ENCODE data around the gene GPHA2. TPM values are rescaled to one million over a fixed set of nuclear protein-coding genes. Genes with fewer than 3 reads are reported as not detected.

GPHA2 gene
- total RNA-seq, 1 donor: not detected

- no peak overlapping the region for H3K27ac ChIP-seq (ENCODE audit: low read depth, low read length)
- no peak overlapping the region for H3K4me2 ChIP-seq (ENCODE audit: insufficient read depth, low read length)
- H3K27me3 ChIP-seq (ENCODE audit: insufficient read depth, low read length): no peaks in the 10 kb centered on the region
- H3K4me3 ChIP-seq (ENCODE audit: insufficient read depth, low read length): no peak overlapping the region
- H3K36me3 ChIP-seq (ENCODE audit: insufficient read depth, low read length): peaks cover 31% of the 10 kb centered on the region
- DNase-seq (ENCODE audit: insufficient read length, low spot score, missing footprints): no peak
- H3K9me3 ChIP-seq (ENCODE audit: low read depth, low read length): no peaks in the 10 kb centered on the region
- peaks cover 11% of the 10 kb centered on the region for H3K4me1 ChIP-seq (ENCODE audit: insufficient read depth, low read length)
- no peaks in the 10 kb centered on the region for H4K20me1 ChIP-seq (ENCODE audit: insufficient read depth, low read length)
- H3K79me2 ChIP-seq (ENCODE audit: insufficient read depth, low read length): peaks cover 19% of the 10 kb centered on the region
- TF ChIP-seq CTCF (IDR thresholded peaks at IDR 0.05; ENCODE audit: extremely low read depth, low read depth, low read length): no peak
- H2AFZ ChIP-seq (ENCODE audit: low read length): no peak overlapping the region
These were observed 24.0 kb downstream of the GPHA2 start for GRCh38 chr11:64911689-64912088.

GRCh38 chr11:64911142-64911541 lies 24.6 kb downstream of the GPHA2 start:
- DNase-seq (ENCODE audit: insufficient read length, low spot score, missing footprints): peak; percentile 80
- no peak for TF ChIP-seq CTCF (IDR thresholded peaks at IDR 0.05; ENCODE audit: extremely low read depth, low read depth, low read length)
- peaks cover 31% of the 10 kb centered on the region for H3K36me3 ChIP-seq (ENCODE audit: insufficient read depth, low read length)

GRCh38 chr11:64910451-64911093 lies 25.1 kb downstream of the GPHA2 start:
- no peak for TF ChIP-seq CTCF (IDR thresholded peaks at IDR 0.05; ENCODE audit: extremely low read depth, low read depth, low read length)
- DNase-seq (ENCODE audit: insufficient read length, low spot score, missing footprints): no peak
- Histone ChIP-seq H3K9me3 (ENCODE audit: low read depth, low read length) (no peaks in the 10 kb centered on the region), H3K36me3 (ENCODE audit: insufficient read depth, low read length) (peaks cover 33% of the 10 kb centered on the region), H3K27ac (ENCODE audit: low read depth, low read length) (no peak overlapping the region), H3K4me1 (ENCODE audit: insufficient read depth, low read length) (no peaks in the 10 kb centered on the region), H4K20me1 (ENCODE audit: insufficient read depth, low read length) (no peaks in the 10 kb centered on the region), H2AFZ (ENCODE audit: low read length) (no peak overlapping the region), H3K79me2 (ENCODE audit: insufficient read depth, low read length) (peaks cover 8% of the 10 kb centered on the region), H3K27me3 (ENCODE audit: insufficient read depth, low read length) (no peaks in the 10 kb centered on the region), H3K4me3 (ENCODE audit: insufficient read depth, low read length) (no peak overlapping the region), H3K4me2 (ENCODE audit: insufficient read depth, low read length) (no peak overlapping the region)

More at GRCh38 chr11:64911142-64911541, 24.6 kb downstream of the GPHA2 start:
- peaks cover 5% of the 10 kb centered on the region for H3K4me1 ChIP-seq (ENCODE audit: insufficient read depth, low read length)
- H3K79me2 ChIP-seq (ENCODE audit: insufficient read depth, low read length): peaks cover 14% of the 10 kb centered on the region
- H3K27me3 ChIP-seq (ENCODE audit: insufficient read depth, low read length): no peaks in the 10 kb centered on the region
- H3K4me3 ChIP-seq (ENCODE audit: insufficient read depth, low read length): no peak overlapping the region
- H4K20me1 ChIP-seq (ENCODE audit: insufficient read depth, low read length): no peaks in the 10 kb centered on the region
- no peaks in the 10 kb centered on the region for H3K9me3 ChIP-seq (ENCODE audit: low read depth, low read length)
- no peak overlapping the region for H3K4me2 ChIP-seq (ENCODE audit: insufficient read depth, low read length)
- no peak overlapping the region for H2AFZ ChIP-seq (ENCODE audit: low read length)
- H3K27ac ChIP-seq (ENCODE audit: low read depth, low read length): no peak overlapping the region

GRCh38 chr11:64909653-64910343 lies 25.9 kb downstream of the GPHA2 start:
- Histone ChIP-seq H3K27me3 (ENCODE audit: insufficient read depth, low read length) (no peaks in the 10 kb centered on the region), H3K36me3 (ENCODE audit: insufficient read depth, low read length) (peaks cover 38% of the 10 kb centered on the region), H4K20me1 (ENCODE audit: insufficient read depth, low read length) (no peaks in the 10 kb centered on the region), H3K9me3 (ENCODE audit: low read depth, low read length) (no peaks in the 10 kb centered on the region), H3K4me3 (ENCODE audit: insufficient read depth, low read length) (no peak overlapping the region), H3K4me1 (ENCODE audit: insufficient read depth, low read length) (no peaks in the 10 kb centered on the region), H3K79me2 (ENCODE audit: insufficient read depth, low read length) (peaks cover under 1% of the 10 kb centered on the region), H2AFZ (ENCODE audit: low read length) (no peak overlapping the region), H3K4me2 (ENCODE audit: insufficient read depth, low read length) (no peak overlapping the region), H3K27ac (ENCODE audit: low read depth, low read length) (no peak overlapping the region)
- no peak for TF ChIP-seq CTCF (IDR thresholded peaks at IDR 0.05; ENCODE audit: extremely low read depth, low read depth, low read length)
- DNase-seq (ENCODE audit: insufficient read length, low spot score, missing footprints): no peak

Data from osteoblast (primary cell).